ENCODE results near the gene TXNIP.

Gene TXNIP

DNA sequence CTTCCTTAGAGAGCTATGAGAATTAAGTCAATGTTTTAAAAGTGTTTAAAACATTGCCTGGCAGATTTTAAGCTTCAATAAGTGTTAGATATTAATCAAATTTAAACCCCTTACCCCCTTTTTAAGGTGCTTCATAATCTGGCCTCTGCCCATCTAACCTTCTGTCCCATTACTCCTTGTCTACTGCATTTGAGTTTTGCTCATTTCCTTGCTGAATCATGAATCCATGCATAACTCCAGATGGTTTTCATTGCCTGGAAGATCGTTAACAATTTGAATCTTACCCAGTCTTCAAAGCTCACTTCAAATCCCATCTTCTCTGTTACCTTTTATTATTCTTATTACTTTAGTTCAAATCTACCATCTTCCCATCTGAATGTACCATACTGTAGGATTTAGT is 20.5 kb upstream of the TXNIP start:
- no peak for DNase-seq
- in situ Hi-C loops (cut with HindIII; ENCODE audit: low pct_ligation_motif_present, low pct_unique_long_range_greater_than_20kb, low sequenced_read_pairs): no loop called here

DNA sequence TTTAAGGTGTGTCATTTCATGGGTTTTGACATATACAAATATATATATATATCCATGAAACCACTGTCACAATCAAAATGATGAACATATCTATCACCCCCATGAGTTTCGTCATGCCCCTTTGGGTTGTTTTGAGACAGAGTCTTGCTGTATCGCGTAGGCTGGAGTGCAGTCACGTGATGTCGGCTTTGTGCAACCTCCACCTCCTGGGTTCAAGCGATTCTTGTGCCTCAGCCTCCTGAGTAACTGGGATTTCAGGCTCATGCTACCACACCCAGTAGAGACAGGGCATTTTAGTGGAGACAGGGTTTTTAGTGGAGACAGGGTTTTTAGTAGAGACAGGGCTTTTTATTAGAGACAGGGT is 17.2 kb upstream of the TXNIP start:
- in situ Hi-C loops (cut with HindIII; ENCODE audit: low pct_ligation_motif_present, low pct_unique_long_range_greater_than_20kb, low sequenced_read_pairs): no loop called here

DNA sequence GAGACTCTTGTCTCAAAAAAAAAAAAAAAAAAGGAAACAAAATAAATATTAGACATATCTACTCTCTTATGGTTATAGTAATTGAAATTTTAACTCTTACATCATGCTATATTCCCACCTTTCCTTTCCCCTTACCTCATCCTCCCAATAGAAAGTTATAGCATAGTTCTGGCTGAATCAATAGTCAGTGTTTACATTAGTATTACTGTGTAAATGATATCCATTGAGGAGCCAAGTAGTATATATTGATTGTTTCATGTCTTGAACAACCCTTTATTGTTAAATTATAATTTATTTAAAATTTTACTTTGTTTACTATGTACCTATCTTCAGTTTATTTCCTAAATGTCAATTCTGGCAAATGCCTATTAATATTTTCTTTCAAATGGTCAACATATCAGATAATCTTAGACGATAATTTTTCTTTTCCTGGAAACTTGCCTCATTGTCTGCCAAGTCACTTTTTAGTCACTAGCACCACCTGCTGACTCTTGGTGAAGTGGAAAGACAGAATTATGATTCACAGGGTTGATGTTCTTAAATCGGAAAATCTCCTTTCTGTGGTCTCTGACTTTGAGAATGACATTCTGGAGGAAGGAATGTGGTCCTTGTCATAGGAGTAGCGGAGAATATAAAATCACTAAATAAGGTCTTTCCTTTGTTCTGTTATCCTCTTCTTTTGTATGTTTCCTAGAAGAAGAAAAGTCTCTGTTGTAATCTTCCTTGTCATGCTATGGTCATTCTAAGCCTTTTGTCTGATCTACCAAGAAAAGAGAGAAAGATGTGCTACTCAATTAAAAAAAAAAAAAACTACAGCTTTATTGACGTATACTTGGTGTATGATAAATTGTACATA is 16.6 kb upstream of the TXNIP start:
- in situ Hi-C loops (cut with HindIII; ENCODE audit: low pct_ligation_motif_present, low pct_unique_long_range_greater_than_20kb, low sequenced_read_pairs): no loop called here

More for the DNA sequence above, 17.2 kb upstream of the TXNIP start:
- DNase-seq: no peak

GRCh38 chr1:146010126-146010738 is 13.9 kb upstream of the TXNIP start:
- in situ Hi-C loops (cut with HindIII; ENCODE audit: low pct_ligation_motif_present, low pct_unique_long_range_greater_than_20kb, low sequenced_read_pairs): no loop called here
- DNase-seq: no peak

More for the DNA sequence above, 16.6 kb upstream of the TXNIP start:
- peak; percentile 85 for DNase-seq

DNA sequence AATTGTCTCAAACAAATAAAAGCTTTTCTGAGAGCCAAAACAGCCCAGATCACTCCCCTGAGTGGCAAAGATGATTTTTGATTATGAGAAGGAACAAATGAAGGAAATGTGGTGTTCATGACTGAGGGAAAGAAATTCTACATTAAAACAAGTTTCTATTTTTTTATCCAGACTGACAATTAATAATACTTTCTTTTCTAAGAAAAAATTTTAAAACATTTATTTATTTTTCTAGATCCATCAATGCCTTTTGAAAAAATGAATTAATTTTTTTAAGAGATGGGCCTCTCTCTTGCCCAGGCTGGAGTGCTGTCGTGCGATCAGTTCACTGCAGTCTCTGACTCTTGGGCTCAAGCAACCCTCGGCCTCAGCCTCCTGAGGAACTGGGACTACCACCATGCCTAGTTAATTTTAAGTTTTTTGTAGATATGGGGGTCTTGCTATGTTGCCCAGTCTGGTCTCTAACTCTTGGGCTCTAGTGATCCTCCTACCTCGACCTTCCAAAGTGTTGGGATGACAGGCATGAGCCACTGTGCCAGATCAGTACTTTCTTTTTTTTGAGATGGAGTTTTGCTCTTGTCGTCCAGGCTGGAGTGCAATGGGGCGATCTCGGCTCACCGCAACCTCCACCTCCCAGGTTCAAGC is 11.2 kb upstream of the TXNIP start:
- no peak for DNase-seq
- in situ Hi-C loops (cut with HindIII; ENCODE audit: low pct_ligation_motif_present, low pct_unique_long_range_greater_than_20kb, low sequenced_read_pairs): no loop called here

GRCh38 chr1:146001709-146002108 is 5.3 kb upstream of the TXNIP start:
- no peak for DNase-seq
- in situ Hi-C loops (cut with HindIII; ENCODE audit: low pct_ligation_motif_present, low pct_unique_long_range_greater_than_20kb, low sequenced_read_pairs): no loop called here

GRCh38 chr1:145999321-146000024 is 3.1 kb upstream of the TXNIP start:
- in situ Hi-C loops (cut with HindIII; ENCODE audit: low pct_ligation_motif_present, low pct_unique_long_range_greater_than_20kb, low sequenced_read_pairs): no loop called here
- no peak for DNase-seq

- DNase-seq: no peak
Measured at GRCh38 chr1:145997718-145998023, 1.3 kb upstream of the TXNIP start.

GRCh38 chr1:145997016-145997717 is 788 bp upstream of the TXNIP start:
- no peak for DNase-seq
- in situ Hi-C loops (cut with HindIII; ENCODE audit: low pct_ligation_motif_present, low pct_unique_long_range_greater_than_20kb, low sequenced_read_pairs): no loop called here

More at GRCh38 chr1:145997718-145998023, 1.3 kb upstream of the TXNIP start:
- in situ Hi-C loops (cut with HindIII; ENCODE audit: low pct_ligation_motif_present, low pct_unique_long_range_greater_than_20kb, low sequenced_read_pairs): no loop called here

- in situ Hi-C loops (cut with HindIII; ENCODE audit: low pct_ligation_motif_present, low pct_unique_long_range_greater_than_20kb, low sequenced_read_pairs): no loop called here
- DNase-seq: peak; percentile 26
Measured at GRCh38 chr1:145995964-145996432, 381 bp downstream of the TXNIP start.

- in situ Hi-C loops (cut with HindIII; ENCODE audit: low pct_ligation_motif_present, low pct_unique_long_range_greater_than_20kb, low sequenced_read_pairs): no loop called here
- DNase-seq: no peak
Measured at GRCh38 chr1:145995148-145995881, 1.1 kb downstream of the TXNIP start.

GRCh38 chr1:145994391-145995120 is 1.8 kb downstream of the TXNIP start:
- in situ Hi-C loops (cut with HindIII; ENCODE audit: low pct_ligation_motif_present, low pct_unique_long_range_greater_than_20kb, low sequenced_read_pairs): no loop called here
- no peak for DNase-seq

DNA sequence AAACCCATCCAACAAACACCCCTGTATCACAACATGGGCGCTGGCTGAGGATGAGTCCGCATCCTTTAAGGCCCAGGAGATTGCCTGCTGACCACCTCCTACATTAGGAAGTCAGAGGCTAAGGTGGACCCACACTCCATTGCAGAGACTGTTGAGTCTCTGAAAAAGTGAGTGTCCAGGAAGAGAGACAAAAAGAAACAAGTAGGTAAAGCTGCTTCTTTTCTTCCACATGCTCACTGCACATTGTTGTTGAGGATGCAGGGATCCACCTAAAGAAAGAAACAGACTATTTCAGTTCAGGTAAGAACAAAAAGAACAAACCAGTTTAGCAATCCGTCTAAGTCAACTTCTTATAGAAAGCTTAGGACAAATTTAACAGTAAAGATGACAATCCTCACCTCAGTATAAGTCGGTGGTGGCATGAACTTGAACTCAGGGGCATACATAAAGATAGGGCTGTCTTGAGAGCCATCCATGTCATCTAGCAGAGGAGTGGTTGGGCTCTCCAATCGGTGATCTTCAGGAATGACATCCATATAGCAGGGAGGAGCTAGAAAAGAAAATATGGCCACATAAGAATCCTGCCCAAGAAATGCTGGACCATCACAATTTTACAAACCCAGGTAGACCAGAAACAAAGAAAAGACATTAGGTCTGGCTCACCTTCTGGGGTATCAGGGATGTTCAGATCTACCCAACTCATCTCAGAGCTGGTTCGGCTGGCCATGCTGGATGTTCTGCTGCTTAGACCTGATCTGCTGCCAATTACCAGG is 2.6 kb downstream of the TXNIP start:
- DNase-seq: no peak
- in situ Hi-C loops (cut with HindIII; ENCODE audit: low pct_ligation_motif_present, low pct_unique_long_range_greater_than_20kb, low sequenced_read_pairs): no loop called here

- DNase-seq: no peak
Measured at GRCh38 chr1:145992958-145993617, 3.3 kb downstream of the TXNIP start.

GRCh38 chr1:145992502-145992936 is 3.9 kb downstream of the TXNIP start:
- no peak for DNase-seq
- in situ Hi-C loops (cut with HindIII; ENCODE audit: low pct_ligation_motif_present, low pct_unique_long_range_greater_than_20kb, low sequenced_read_pairs): no loop called here

More at GRCh38 chr1:145992958-145993617, 3.3 kb downstream of the TXNIP start:
- in situ Hi-C loops (cut with HindIII; ENCODE audit: low pct_ligation_motif_present, low pct_unique_long_range_greater_than_20kb, low sequenced_read_pairs): no loop called here

All from ACHN (cell line).